Endothelial cell of umbilical vein (primary cell): ENCODE measurements around the gene MYO1G. TPM values are rescaled to one million over a fixed set of nuclear protein-coding genes. Genes with fewer than 3 reads are reported as not detected.

ENCODE experiments used
- BruUV-seq: library from RNA; stranded (reverse); fragments of 400-500 nt; replicated peaks from 2 replicates; lab custom pipeline; 2021; lab: Mats Ljungman, UMichigan
- CTCF ChIA-PET: fragments of 300-600, 350-600 bp; sonication (Branson Sonifier 250); formaldehyde crosslinking; loops from one replicate; lab custom pipeline; 2021; ENCODE audit warnings: antibody characterized with exemption, inconsistent platforms; lab: Charles Lee
- POLR2A ChIA-PET: fragments of 300-600, 350-600 bp; sonication (Branson Sonifier 250); formaldehyde crosslinking; loops from one replicate; lab custom pipeline; 2021; ENCODE audit warnings: antibody characterized with exemption, inconsistent platforms; lab: Charles Lee
- DNase-seq: peaks from one replicate; pipeline ENCODE4 v3.0.0-alpha.2; 2011; ENCODE audit warnings: low read depth, low spot score
- FAIRE-seq: peaks from 2 replicates; lab custom pipeline; 2011; peaks lifted over from hg19 to GRCh38; lab: Jason Lieb, UNC
- H2AFZ ChIP-seq: 2 replicates; pipeline ENCODE4 v1.6.0; 2012; ENCODE audit warnings: low read depth, low read length, control low read depth, inconsistent platforms
- H3K27ac ChIP-seq: 2 replicates; pipeline ENCODE4 v1.5.1; 2011; ENCODE audit warnings: low read depth, mild to moderate bottlenecking, control low read depth, low read length, moderate library complexity; ENCODE audit not compliant: insufficient read depth
- H3K27me3 ChIP-seq, 2 experiments: 2 replicates each; pipeline versions ENCODE4 v1.6.0 to v1.6.1; 2011; ENCODE audit warnings: low read length in 2 of 2, mixed read lengths in 1 of 2; ENCODE audit not compliant: control insufficient read depth in 2 of 2, insufficient read depth in 2 of 2
- H3K36me3 ChIP-seq, 2 experiments: 2 replicates in 1 of 2; 3 replicates in 1 of 2; pipeline ENCODE4 v1.5.1; 2011; ENCODE audit warnings: low read length in 2 of 2, mild to moderate bottlenecking in 1 of 2, moderate library complexity in 1 of 2; ENCODE audit not compliant: control insufficient read depth in 2 of 2, insufficient read depth in 2 of 2; ENCODE audit errors: extremely low read depth in 1 of 2
- H3K4me1 ChIP-seq: 3 replicates; pipeline ENCODE4 v1.5.1; 2011; ENCODE audit warnings: mild to moderate bottlenecking, low read length; ENCODE audit not compliant: control insufficient read depth, insufficient read depth; ENCODE audit errors: extremely low read depth
- H3K4me2 ChIP-seq: 2 replicates; pipeline ENCODE4 v1.6.1; 2011; ENCODE audit warnings: low read length, control low read depth, mixed read lengths; ENCODE audit not compliant: insufficient read depth
- H3K4me3 ChIP-seq, 3 experiments: fragments of 200-600 bp in 1 of 3; sonication (generic), shearing (Covaris generic) in 1 of 3; replicated peaks in 1 of 3; 2 replicates each; pipeline ENCODE4 v1.5.1; 2011 to 2016; ENCODE audit warnings: control low read depth in 3 of 3, low read length in 3 of 3, mild to moderate bottlenecking in 2 of 3, inconsistent platforms in 1 of 3, low read depth in 1 of 3, moderate library complexity in 1 of 3; ENCODE audit not compliant: insufficient read depth in 1 of 3
- H3K79me2 ChIP-seq: 2 replicates; pipeline ENCODE4 v1.6.0; 2012; ENCODE audit warnings: low read length, inconsistent platforms; ENCODE audit not compliant: control insufficient read depth, insufficient read depth
- H3K9ac ChIP-seq: replicated peaks from 2 replicates; pipeline ENCODE3; 2011; ENCODE audit warnings: low read length, control low read depth; ENCODE audit not compliant: insufficient read depth; ENCODE audit errors: extremely low read depth
- H3K9me1 ChIP-seq: replicated peaks from 3 replicates; pipeline ENCODE4 v1.6.0; 2011; ENCODE audit warnings: mild to moderate bottlenecking, low read length; ENCODE audit not compliant: control insufficient read depth, insufficient read depth; ENCODE audit errors: extremely low read depth
- H3K9me3 ChIP-seq: replicated peaks from 2 replicates; pipeline ENCODE4 v1.5.1; 2012; ENCODE audit warnings: low read length, inconsistent platforms; ENCODE audit not compliant: control insufficient read depth, insufficient read depth
- H4K20me1 ChIP-seq: replicated peaks from 2 replicates; pipeline ENCODE3; 2011; ENCODE audit warnings: mild to moderate bottlenecking, low read length; ENCODE audit not compliant: control insufficient read depth, insufficient read depth; ENCODE audit errors: extremely low read depth
- CTCF ChIP-seq, 2 donors: IDR thresholded peaks; 1 replicate in 1 of 2; 2 replicates in 1 of 2; pipeline ENCODE4 v1.5.1; 2011; ENCODE audit warnings: low read length in 2 of 2, mild to moderate bottlenecking in 2 of 2, moderate library complexity in 2 of 2, control low read depth in 1 of 2, inconsistent platforms in 1 of 2, low read depth in 1 of 2; ENCODE audit not compliant: insufficient read depth in 1 of 2; ENCODE audit errors: extremely low read depth in 1 of 2
- EZH2 ChIP-seq: IDR thresholded peaks from 2 replicates; pipeline ENCODE4 v1.6.1; 2012; ENCODE audit warnings: borderline replicate concordance, low read depth, mild to moderate bottlenecking, moderate library complexity, low read length, inconsistent platforms; ENCODE audit not compliant: severe bottlenecking
- FOS ChIP-seq: IDR thresholded peaks from 2 replicates; pipeline ENCODE4 v1.6.1; 2011; ENCODE audit warnings: mild to moderate bottlenecking, low read length, moderate library complexity, borderline replicate concordance; ENCODE audit not compliant: insufficient read depth
- GATA2 ChIP-seq: IDR thresholded peaks from 2 replicates; pipeline ENCODE4 v1.7.0; 2011; ENCODE audit warnings: low read depth, mild to moderate bottlenecking, moderate library complexity, mixed read lengths, low read length; ENCODE audit not compliant: insufficient read length, insufficient read depth
- JUN ChIP-seq: IDR thresholded peaks from 2 replicates; pipeline ENCODE4 v1.6.1; 2011; ENCODE audit warnings: borderline replicate concordance, low read depth; ENCODE audit not compliant: insufficient read length, insufficient read depth
- MAX ChIP-seq: IDR thresholded peaks from 2 replicates; pipeline ENCODE4 v1.6.1; 2011; ENCODE audit not compliant: insufficient read depth, insufficient read length
- MYC ChIP-seq: IDR thresholded peaks from one replicate; pipeline ENCODE4 v1.6.1; 2011; ENCODE audit warnings: mild to moderate bottlenecking, low read depth, low read length
- dilution Hi-C: fragments of 300-500 bp; cut with MboI; formaldehyde crosslinking; loops from one replicate; pipeline ENCODE4 v1.15.0; 2019; ENCODE audit warnings: low sequenced_read_pairs; ENCODE audit not compliant: extremely low pct_ligation_motif_present
- intact Hi-C: fragments of 100-400 bp; cut with micrococcal nuclease; formaldehyde crosslinking; loops from one replicate; pipeline ENCODE4 v1.10.0; 2022
- polyA plus RNA-seq, 4 experiments: library from polyadenylated mRNA; depleted of rRNA in 3 of 4; stranded (reverse) in 3 of 4; unstranded in 1 of 4; fragments of >200 nt; gene quantifications; 2 replicates each; pipeline versions ENCODE4 v1.2.1 to v1.2.3, GENCODE V29; 2011 to 2012; ENCODE audit warnings: missing spikeins in 1 of 4
- total RNA-seq: library from RNA; stranded (reverse); gene quantifications from 2 replicates; pipeline ENCODE4 v1.2.3, GENCODE V29; 2021

The MYO1G gene
- total and polyA plus RNA-seq, 2 donors (not counting 3 experiments of a cell fraction or from before 2014, with no cell fraction given) = 0.11 TPM; not detected in 1

- no peaks in the 10 kb centered on the region for H3K9me1 ChIP-seq
- FAIRE-seq (no peak), DNase-seq (no peak)
- no peaks in the 10 kb centered on the region for H3K9me3 ChIP-seq
- intact Hi-C loops = no loop called here
- CTCF ChIA-PET = interaction anchor here (1.1 to 2.0 kb wide), 3 partner anchors 17 to 180 kb away, joined by 3 to 6 read pairs (median 4); no protein-coding TSS in a partner anchor
- no peak overlapping the region for H3K9ac ChIP-seq
- no peak for TF ChIP-seq FOS
- TF ChIP-seq MAX = no peak
- TF ChIP-seq GATA2 = no peak
- TF ChIP-seq JUN = no peak
- TF ChIP-seq CTCF (IDR thresholded peaks at IDR 0.05; ENCODE audit: extremely low read depth in 1 of 2, insufficient read depth in 1 of 2, low read depth in 1 of 2, low read length in 2 of 2) = no peak
- no peak for TF ChIP-seq EZH2
- no peak for TF ChIP-seq MYC
- no peaks in the 10 kb centered on the region for H3K79me2 ChIP-seq
- no TSS peak for BruUV-seq
- POLR2A ChIA-PET = no interaction called here
- H3K27me3 ChIP-seq = peaks cover 3 to 4% of the 10 kb centered on the region in 2 experiments
- no peak overlapping the region for H3K4me3 ChIP-seq
- H3K4me2 ChIP-seq = no peak overlapping the region
- no peaks in the 10 kb centered on the region for H4K20me1 ChIP-seq
- no peaks in the 10 kb centered on the region for H3K36me3 ChIP-seq
- no peaks in the 10 kb centered on the region for H3K4me1 ChIP-seq
- no peak overlapping the region for H3K27ac ChIP-seq
- dilution Hi-C loops = no loop called here
- H2AFZ ChIP-seq = no peak overlapping the region
Observed at GRCh38 chr7:44955733-44956132, 23.1 kb downstream of the MYO1G start.
